ENCODE results near the gene CDH13.

Gene CDH13

DNA sequence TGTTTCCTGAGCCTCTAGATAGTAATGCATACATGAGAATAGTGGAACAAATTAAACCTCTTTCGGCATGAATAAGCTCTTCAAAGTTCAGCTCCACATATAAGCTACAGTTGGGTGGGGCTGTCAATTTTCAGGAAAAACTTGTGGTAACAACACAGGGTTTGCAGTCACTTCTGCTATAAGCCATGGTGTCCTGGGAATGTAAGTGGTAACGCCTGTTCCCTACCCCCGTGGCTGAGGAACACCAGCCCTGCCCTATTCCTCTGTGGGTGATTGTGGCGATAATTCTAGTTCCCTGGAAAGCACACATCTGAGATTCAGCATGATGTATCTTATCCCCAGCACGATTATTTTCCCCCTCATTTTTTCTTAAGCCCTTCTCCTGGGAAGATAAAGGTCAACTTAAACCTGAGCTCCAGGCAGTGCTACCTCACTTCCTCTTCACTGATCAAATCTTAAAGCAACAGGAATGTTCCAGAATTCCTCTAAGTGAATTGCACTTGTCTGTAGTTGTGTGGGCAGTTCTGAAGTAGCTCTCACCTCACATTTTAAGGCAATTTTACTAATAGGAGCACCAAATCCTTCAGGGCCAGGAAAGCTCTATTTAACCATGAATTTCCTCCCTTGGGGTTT lies 680.3 kb downstream of the CDH13 start:
- TF ChIP-seq, protein P1, sequence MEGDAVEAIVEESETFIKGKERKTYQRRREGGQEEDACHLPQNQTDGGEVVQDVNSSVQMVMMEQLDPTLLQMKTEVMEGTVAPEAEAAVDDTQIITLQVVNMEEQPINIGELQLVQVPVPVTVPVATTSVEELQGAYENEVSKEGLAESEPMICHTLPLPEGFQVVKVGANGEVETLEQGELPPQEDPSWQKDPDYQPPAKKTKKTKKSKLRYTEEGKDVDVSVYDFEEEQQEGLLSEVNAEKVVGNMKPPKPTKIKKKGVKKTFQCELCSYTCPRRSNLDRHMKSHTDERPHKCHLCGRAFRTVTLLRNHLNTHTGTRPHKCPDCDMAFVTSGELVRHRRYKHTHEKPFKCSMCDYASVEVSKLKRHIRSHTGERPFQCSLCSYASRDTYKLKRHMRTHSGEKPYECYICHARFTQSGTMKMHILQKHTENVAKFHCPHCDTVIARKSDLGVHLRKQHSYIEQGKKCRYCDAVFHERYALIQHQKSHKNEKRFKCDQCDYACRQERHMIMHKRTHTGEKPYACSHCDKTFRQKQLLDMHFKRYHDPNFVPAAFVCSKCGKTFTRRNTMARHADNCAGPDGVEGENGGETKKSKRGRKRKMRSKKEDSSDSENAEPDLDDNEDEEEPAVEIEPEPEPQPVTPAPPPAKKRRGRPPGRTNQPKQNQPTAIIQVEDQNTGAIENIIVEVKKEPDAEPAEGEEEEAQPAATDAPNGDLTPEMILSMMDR (IDR thresholded peaks at IDR 0.05; ENCODE audit: insufficient read depth, low read length): no peak
- TF ChIP-seq, protein P2, sequence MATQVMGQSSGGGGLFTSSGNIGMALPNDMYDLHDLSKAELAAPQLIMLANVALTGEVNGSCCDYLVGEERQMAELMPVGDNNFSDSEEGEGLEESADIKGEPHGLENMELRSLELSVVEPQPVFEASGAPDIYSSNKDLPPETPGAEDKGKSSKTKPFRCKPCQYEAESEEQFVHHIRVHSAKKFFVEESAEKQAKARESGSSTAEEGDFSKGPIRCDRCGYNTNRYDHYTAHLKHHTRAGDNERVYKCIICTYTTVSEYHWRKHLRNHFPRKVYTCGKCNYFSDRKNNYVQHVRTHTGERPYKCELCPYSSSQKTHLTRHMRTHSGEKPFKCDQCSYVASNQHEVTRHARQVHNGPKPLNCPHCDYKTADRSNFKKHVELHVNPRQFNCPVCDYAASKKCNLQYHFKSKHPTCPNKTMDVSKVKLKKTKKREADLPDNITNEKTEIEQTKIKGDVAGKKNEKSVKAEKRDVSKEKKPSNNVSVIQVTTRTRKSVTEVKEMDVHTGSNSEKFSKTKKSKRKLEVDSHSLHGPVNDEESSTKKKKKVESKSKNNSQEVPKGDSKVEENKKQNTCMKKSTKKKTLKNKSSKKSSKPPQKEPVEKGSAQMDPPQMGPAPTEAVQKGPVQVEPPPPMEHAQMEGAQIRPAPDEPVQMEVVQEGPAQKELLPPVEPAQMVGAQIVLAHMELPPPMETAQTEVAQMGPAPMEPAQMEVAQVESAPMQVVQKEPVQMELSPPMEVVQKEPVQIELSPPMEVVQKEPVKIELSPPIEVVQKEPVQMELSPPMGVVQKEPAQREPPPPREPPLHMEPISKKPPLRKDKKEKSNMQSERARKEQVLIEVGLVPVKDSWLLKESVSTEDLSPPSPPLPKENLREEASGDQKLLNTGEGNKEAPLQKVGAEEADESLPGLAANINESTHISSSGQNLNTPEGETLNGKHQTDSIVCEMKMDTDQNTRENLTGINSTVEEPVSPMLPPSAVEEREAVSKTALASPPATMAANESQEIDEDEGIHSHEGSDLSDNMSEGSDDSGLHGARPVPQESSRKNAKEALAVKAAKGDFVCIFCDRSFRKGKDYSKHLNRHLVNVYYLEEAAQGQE (IDR thresholded peaks at IDR 0.05; ENCODE audit: insufficient replicate concordance, low read depth): no peak
- TF ChIP-seq GABPA (IDR thresholded peaks at IDR 0.05; ENCODE audit: low read depth) (no peak), POLR2AphosphoS5 (IDR thresholded peaks at IDR 0.05; ENCODE audit: low read depth) (no peak), SPI1 (IDR thresholded peaks at IDR 0.05; ENCODE audit: borderline replicate concordance, low read depth) (no peak)
- Histone ChIP-seq H3K27ac (replicated peaks) (no peak overlapping the region), H3K27me3 (ENCODE audit: insufficient read depth, poor library complexity, severe bottlenecking) (peaks cover 2% of the 10 kb centered on the region), H3K4me3 (replicated peaks; ENCODE audit: insufficient read depth, low read length) (no peak overlapping the region)
- no peak for DNase-seq (ENCODE audit: low read depth in 1 of 2, low spot score in 1 of 2)

GRCh38 chr16:83307594-83307992 lies 680.8 kb downstream of the CDH13 start:
- H3K27ac ChIP-seq (replicated peaks): no peak overlapping the region
- no peak overlapping the region for H3K4me3 ChIP-seq (replicated peaks; ENCODE audit: insufficient read depth, low read length)
- H3K27me3 ChIP-seq (ENCODE audit: insufficient read depth, poor library complexity, severe bottlenecking): no peaks in the 10 kb centered on the region
- DNase-seq (ENCODE audit: low read depth in 1 of 2, low spot score in 1 of 2): no peak
- no peak for TF ChIP-seq SPI1 (IDR thresholded peaks at IDR 0.05; ENCODE audit: borderline replicate concordance, low read depth)
- TF ChIP-seq POLR2AphosphoS5 (IDR thresholded peaks at IDR 0.05; ENCODE audit: low read depth): no peak
- TF ChIP-seq, protein P2 (IDR thresholded peaks at IDR 0.05; ENCODE audit: insufficient replicate concordance, low read depth): no peak
- TF ChIP-seq, protein P1 (IDR thresholded peaks at IDR 0.05; ENCODE audit: insufficient read depth, low read length): no peak
- TF ChIP-seq GABPA (IDR thresholded peaks at IDR 0.05; ENCODE audit: low read depth): no peak

DNA sequence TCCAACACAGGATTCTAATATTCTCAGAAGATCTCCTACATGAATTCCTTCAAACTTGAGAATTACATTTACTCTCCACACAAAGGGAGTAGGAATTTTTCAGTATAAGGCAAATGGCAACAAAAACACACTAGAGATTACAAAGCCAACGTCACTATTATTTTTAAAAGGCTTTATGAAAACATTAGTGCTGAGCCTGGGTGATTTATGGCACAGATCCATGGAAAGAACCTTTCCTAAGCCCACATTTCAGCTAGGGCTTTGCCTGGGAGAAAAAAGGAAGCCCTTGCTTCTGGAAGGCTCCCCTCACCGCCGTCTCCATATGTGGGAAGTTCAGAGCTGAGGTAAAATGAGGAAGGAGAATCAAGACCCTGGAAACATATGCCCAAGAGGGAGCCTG lies 681.6 kb downstream of the CDH13 start:
- no peak for TF ChIP-seq POLR2AphosphoS5 (IDR thresholded peaks at IDR 0.05; ENCODE audit: low read depth)
- TF ChIP-seq, protein P2 (IDR thresholded peaks at IDR 0.05; ENCODE audit: insufficient replicate concordance, low read depth): no peak
- TF ChIP-seq, protein P1 (IDR thresholded peaks at IDR 0.05; ENCODE audit: insufficient read depth, low read length): no peak
- TF ChIP-seq GABPA (IDR thresholded peaks at IDR 0.05; ENCODE audit: low read depth): no peak
- TF ChIP-seq SPI1 (IDR thresholded peaks at IDR 0.05; ENCODE audit: borderline replicate concordance, low read depth): no peak
- H3K27me3 ChIP-seq (ENCODE audit: insufficient read depth, poor library complexity, severe bottlenecking): no peaks in the 10 kb centered on the region
- H3K27ac ChIP-seq (replicated peaks): no peak overlapping the region

More for the DNA sequence above, 681.6 kb downstream of the CDH13 start:
- no peak overlapping the region for H3K4me3 ChIP-seq (replicated peaks; ENCODE audit: insufficient read depth, low read length)
- no peak for DNase-seq (ENCODE audit: low read depth in 1 of 2, low spot score in 1 of 2)
